ENCODE measurements around the gene PPP1R16B.

PPP1R16B gene

GRCh38 chr20:38776363-38776762 lies 29.1 kb upstream of the PPP1R16B start:
- Histone ChIP-seq H3K36me3 (ENCODE audit: control insufficient read depth in 2 of 2, insufficient read depth in 1 of 2, low read length in 2 of 2) (peaks cover 0 to 28% of the 10 kb centered on the region in 2 experiments), H3K4me1 (ENCODE audit: control insufficient read depth, insufficient read depth, low read length) (no peaks in the 10 kb centered on the region), H3K9me3 (ENCODE audit: control insufficient read depth, insufficient read depth, low read depth, low read length) (no peaks in the 10 kb centered on the region), H3K27ac (ENCODE audit: extremely low read depth, low read depth, low read length) (no peak overlapping the region), H3K4me3 (ENCODE audit: low read depth, low read length) (no peak overlapping the region)
- TF ChIP-seq ZFHX2 (tag by site-specific recombination; conservative IDR thresholded peaks at IDR 0.05) (no peak), ZNF362 (tag by site-specific recombination; IDR thresholded peaks at IDR 0.05) (no peak), ZNF692 (tag by site-specific recombination; IDR thresholded peaks at IDR 0.05) (no peak), ZNF112 (tag by site-specific recombination; IDR thresholded peaks at IDR 0.05) (no peak), ZBTB26 (tag by site-specific recombination; optimal IDR thresholded peaks at IDR 0.05) (no peak), ZNF585B (tag by site-specific recombination; IDR thresholded peaks at IDR 0.05) (no peak), ZNF501 (tag by site-specific recombination; IDR thresholded peaks at IDR 0.05) (no peak), ZSCAN30 (tag by site-specific recombination; IDR thresholded peaks at IDR 0.05) (no peak), ZNF660 (tag by site-specific recombination; IDR thresholded peaks at IDR 0.05) (no peak), ZFP3 (tag by site-specific recombination; IDR thresholded peaks at IDR 0.05; ENCODE audit: low read depth) (no peak), ZNF830 (tag by site-specific recombination; IDR thresholded peaks at IDR 0.05; ENCODE audit: low read depth) (no peak), ZNF174 (tag by site-specific recombination; IDR thresholded peaks at IDR 0.05) (no peak), ZNF48 (tag by site-specific recombination; IDR thresholded peaks at IDR 0.05) (no peak)
- TF ChIP-seq, protein P1, sequence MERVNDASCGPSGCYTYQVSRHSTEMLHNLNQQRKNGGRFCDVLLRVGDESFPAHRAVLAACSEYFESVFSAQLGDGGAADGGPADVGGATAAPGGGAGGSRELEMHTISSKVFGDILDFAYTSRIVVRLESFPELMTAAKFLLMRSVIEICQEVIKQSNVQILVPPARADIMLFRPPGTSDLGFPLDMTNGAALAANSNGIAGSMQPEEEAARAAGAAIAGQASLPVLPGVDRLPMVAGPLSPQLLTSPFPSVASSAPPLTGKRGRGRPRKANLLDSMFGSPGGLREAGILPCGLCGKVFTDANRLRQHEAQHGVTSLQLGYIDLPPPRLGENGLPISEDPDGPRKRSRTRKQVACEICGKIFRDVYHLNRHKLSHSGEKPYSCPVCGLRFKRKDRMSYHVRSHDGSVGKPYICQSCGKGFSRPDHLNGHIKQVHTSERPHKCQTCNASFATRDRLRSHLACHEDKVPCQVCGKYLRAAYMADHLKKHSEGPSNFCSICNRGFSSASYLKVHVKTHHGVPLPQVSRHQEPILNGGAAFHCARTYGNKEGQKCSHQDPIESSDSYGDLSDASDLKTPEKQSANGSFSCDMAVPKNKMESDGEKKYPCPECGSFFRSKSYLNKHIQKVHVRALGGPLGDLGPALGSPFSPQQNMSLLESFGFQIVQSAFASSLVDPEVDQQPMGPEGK (tag by site-specific recombination; IDR thresholded peaks at IDR 0.05) = no peak
- ChIA-PET POLR2A (no interaction called here), CTCF (no interaction called here)

DNA sequence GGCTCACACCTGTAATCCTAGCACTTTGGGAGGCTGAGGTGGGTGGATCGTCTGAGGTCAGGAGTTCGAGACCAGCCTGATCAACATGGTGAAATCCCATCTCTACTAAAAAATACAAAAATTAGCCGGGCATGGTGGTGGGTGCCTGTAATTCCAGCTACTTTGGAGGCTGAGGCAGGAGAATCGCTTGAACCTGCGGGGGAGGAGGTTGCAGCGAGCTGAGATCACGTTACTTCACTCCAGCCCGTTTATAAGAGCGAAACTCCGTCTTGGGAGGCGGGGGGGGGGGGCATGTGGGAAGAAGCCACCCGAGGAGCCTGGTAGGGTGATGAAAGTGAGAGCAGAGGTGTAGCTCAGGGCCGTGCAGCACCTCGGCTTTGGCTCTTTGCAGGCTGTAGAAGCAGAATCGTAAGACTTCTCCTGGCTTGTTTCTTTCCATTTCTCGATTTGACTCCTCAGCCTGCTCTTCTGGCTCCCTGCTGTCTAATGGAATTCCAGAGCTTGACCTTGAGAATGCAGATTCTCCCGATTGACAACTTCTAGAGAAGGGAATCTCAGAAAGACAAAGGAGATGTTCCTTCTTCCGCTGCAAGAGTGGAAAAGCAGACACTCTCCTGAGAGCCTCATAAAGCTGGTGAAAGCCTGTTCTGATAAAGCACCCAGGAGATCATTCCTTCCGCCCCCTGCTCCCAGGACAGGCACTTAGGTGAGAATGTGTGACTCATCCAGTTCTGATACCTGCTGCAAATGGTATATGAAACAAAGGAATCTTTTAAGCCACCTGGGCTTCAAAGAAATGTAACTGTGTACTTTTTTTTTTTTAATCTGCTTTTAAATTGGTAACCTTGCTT lies 26.0 kb upstream of the PPP1R16B start:
- no peak overlapping the region for H3K4me3 ChIP-seq (ENCODE audit: low read depth, low read length)
- H3K36me3 ChIP-seq (ENCODE audit: control insufficient read depth in 2 of 2, insufficient read depth in 1 of 2, low read length in 2 of 2) = no peaks in the 10 kb centered on the region; a peak in 1 of 3 replicates
- no peaks in the 10 kb centered on the region for H3K4me1 ChIP-seq (ENCODE audit: control insufficient read depth, insufficient read depth, low read length)
- ChIA-PET POLR2A (no interaction called here), CTCF (interaction anchor here (0.6 to 1.4 kb wide), 5 partner anchors 11 to 195 kb away, joined by 3 to 10 read pairs (median 4); no protein-coding TSS in a partner anchor)
- H3K9me3 ChIP-seq (ENCODE audit: control insufficient read depth, insufficient read depth, low read depth, low read length) = no peaks in the 10 kb centered on the region
- H3K27ac ChIP-seq (ENCODE audit: extremely low read depth, low read depth, low read length) = no peak overlapping the region
- TF ChIP-seq PRDM1 (tag by site-specific recombination; IDR thresholded peaks at IDR 0.05) = peak; percentile 66
- TF ChIP-seq EGR2 (tag by site-specific recombination; IDR thresholded peaks at IDR 0.05; ENCODE audit: low read depth) = peak; percentile 71
- no peak for TF ChIP-seq REPIN1 (tag by site-specific recombination; IDR thresholded peaks at IDR 0.05; ENCODE audit: low read depth)
- TF ChIP-seq ELK4 (IDR thresholded peaks at IDR 0.05; ENCODE audit: borderline replicate concordance, low read depth, low read length) = no peak
- 0 out of 2 replicates have a peak, but pooled peaks have one; percentile 36 for TF ChIP-seq IKZF3 (tag by site-specific recombination; IDR thresholded peaks at IDR 0.05)
- no peak for TF ChIP-seq ZNF391 (tag by site-specific recombination; IDR thresholded peaks at IDR 0.05; ENCODE audit: borderline replicate concordance, low read depth)
- peak; percentile 82 for TF ChIP-seq ZBTB17 (tag by site-specific recombination; IDR thresholded peaks at IDR 0.05)
- no peak for TF ChIP-seq SCRT2 (tag by site-specific recombination; IDR thresholded peaks at IDR 0.05)
- TF ChIP-seq ZFHX2 (tag by site-specific recombination; conservative IDR thresholded peaks at IDR 0.05) = peak; percentile 67
- TF ChIP-seq GLIS1 (tag by site-specific recombination; IDR thresholded peaks at IDR 0.05) = no peak; the same call in 1 of the 2 replicates
